ENCODE results near the gene MTHFD1L. TPM values are rescaled to one million over a fixed set of nuclear protein-coding genes. Genes with fewer than 3 reads are reported as not detected.

Gene MTHFD1L
- total and polyA plus RNA-seq, 2 of the 8 experiments (the other 6 are each of a cell fraction or from before 2014, with no cell fraction given), result 29.2 to 105 TPM

DNA sequence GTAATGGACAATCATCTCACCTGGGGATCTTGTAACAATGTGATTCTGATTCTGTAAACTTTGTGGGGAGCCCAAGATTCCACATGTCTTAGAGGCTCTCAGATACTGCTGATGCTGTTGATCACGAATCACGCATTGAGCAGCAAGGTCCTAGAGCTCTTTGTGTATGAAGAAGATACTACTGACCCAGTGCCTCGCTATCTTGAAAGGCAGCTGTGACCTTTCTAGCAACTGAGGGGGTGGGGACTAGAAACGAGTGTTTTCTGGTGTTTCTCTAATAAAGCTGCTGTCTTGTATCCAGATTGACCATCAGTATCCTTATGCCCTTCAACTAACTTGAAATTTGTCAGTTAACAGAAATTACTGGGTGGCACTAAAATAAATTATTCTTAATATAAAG lies 142.9 kb downstream of the MTHFD1L start:
- Histone ChIP-seq H3K4me2 (ENCODE audit: insufficient read depth in 1 of 2, low read depth in 2 of 2, low read length in 2 of 2) (no peak overlapping the region; a peak in 1 of 4 replicates), H3K9me3 (ENCODE audit: insufficient read depth in 2 of 2, low read depth in 1 of 2, low read length in 1 of 2) (no peaks in the 10 kb centered on the region), H3K23ac (ENCODE audit: insufficient read length) (no peak overlapping the region), H3K4me3 (ENCODE audit: extremely low read depth in 1 of 4, insufficient read depth in 2 of 4, low read depth in 3 of 4, low read length in 4 of 4) (no peak overlapping the region), H2BK20ac (ENCODE audit: low read length) (no peak overlapping the region), H2AFZ (ENCODE audit: low read length) (no peak overlapping the region), H4K91ac (replicated peaks; ENCODE audit: insufficient read length, low read length) (no peak overlapping the region), H3K23me2 (ENCODE audit: low read depth, low read length) (0 out of 2 replicates have a peak, but pooled peaks cover 3% of the 10 kb centered on the region), H2BK120ac (replicated peaks; ENCODE audit: low read depth, low read length) (no peak overlapping the region), H3K79me2 (ENCODE audit: control insufficient read depth in 1 of 2, insufficient read depth in 2 of 2, low read length in 2 of 2) (no peaks in the 10 kb centered on the region), H3K36me3 (ENCODE audit: control insufficient read depth in 2 of 4, insufficient read depth in 4 of 4, low read length in 3 of 4) (peaks cover 0 to 8% (median 4%) of the 10 kb centered on the region in 4 experiments; a peak in 3 of 8 replicates), H3K27me3 (replicated peaks in 1 of 4; ENCODE audit: control insufficient read depth in 3 of 4, extremely low read depth in 1 of 4, insufficient read depth in 3 of 4, low read length in 3 of 4) (no peaks in the 10 kb centered on the region), H3K56ac (replicated peaks; ENCODE audit: insufficient read length, low read depth, low read length) (no peak overlapping the region), H3K9ac (replicated peaks in 1 of 4; ENCODE audit: extremely low read depth in 1 of 4, low read depth in 3 of 4, low read length in 3 of 4) (no peak overlapping the region), H2BK15ac (ENCODE audit: low read length) (no peak overlapping the region), H2AK5ac (ENCODE audit: low read depth, low read length) (0 out of 2 replicates have a peak overlapping the region, but pooled peaks have one; percentile 41), H3K4ac (replicated peaks; ENCODE audit: insufficient read length, low read depth, low read length) (no peak overlapping the region), H3K14ac (ENCODE audit: insufficient read length) (no peak overlapping the region), H2BK5ac (ENCODE audit: low read depth, low read length) (peak overlapping the region; percentile 74; the same call in 1 of the 2 replicates), H3K79me1 (ENCODE audit: low read depth, low read length) (no peaks in the 10 kb centered on the region; the same call in 1 of the 2 replicates), H3K27ac (ENCODE audit: low read depth, low read length) (no peak overlapping the region), H4K20me1 (replicated peaks in 1 of 2; ENCODE audit: control insufficient read depth in 1 of 2, insufficient read depth in 2 of 2, low read length in 2 of 2) (no peaks in the 10 kb centered on the region), H4K5ac (ENCODE audit: insufficient read length, low read depth, low read length) (no peak overlapping the region), H3K4me1 (replicated peaks in 1 of 4; ENCODE audit: control insufficient read depth in 3 of 4, insufficient read depth in 4 of 4, low read length in 3 of 4) (peaks cover 0 to 14% (median 8%) of the 10 kb centered on the region in 4 experiments; a peak in 5 of 7 replicates), H4K8ac (ENCODE audit: extremely low read depth, insufficient read depth, low read length) (no peak overlapping the region), H2BK12ac (ENCODE audit: low read depth, low read length) (no peak overlapping the region; the same call in 1 of the 2 replicates), H3K18ac (ENCODE audit: extremely low read depth, low read length) (no peak overlapping the region)
- FAIRE-seq (no peak), DNase-seq (ENCODE audit: low read depth in 1 of 2, low spot score in 2 of 2) (no peak)
- 83% methylated on average over 4 of the region's 4 CpGs; no CpG with 5 or more reads in 1 of the 2 experiments for WGBS, 2 experiments (ENCODE audit: extremely low coverage in 1 of 2, insufficient coverage in 1 of 2, insufficient read length in 1 of 2, insufficient replicate concordance in 2 of 2, low coverage in 1 of 2, low lambda C conversion rate in 2 of 2, missing lambda C conversion rate in 1 of 2)
- CTCF ChIA-PET (ENCODE audit: partially characterized antibody), result interaction anchor here (0.9 to 2.4 kb wide), 7 partner anchors 9 to 325 kb away, joined by 3 to 24 read pairs (median 4); no protein-coding TSS in a partner anchor
- POLR2A ChIA-PET (ENCODE audit: partially characterized antibody), result interaction anchor here (1.0 to 1.2 kb wide), 2 partner anchors 11 to 326 kb away, joined by 3 read pairs; no protein-coding TSS in a partner anchor
- TF ChIP-seq MAFK (IDR thresholded peaks at IDR 0.05; ENCODE audit: low read depth, low read length) (no peak), TEAD4 (IDR thresholded peaks at IDR 0.05; ENCODE audit: low read depth, low read length) (no peak), CBX8 (IDR thresholded peaks at IDR 0.05; ENCODE audit: borderline replicate concordance, low read depth, low read length) (no peak), NRF1 (IDR thresholded peaks at IDR 0.05; ENCODE audit: low read depth, low read length) (no peak), RFX5 (IDR thresholded peaks at IDR 0.05; ENCODE audit: borderline replicate concordance, low read depth, low read length) (no peak), SIRT6 (IDR thresholded peaks at IDR 0.05; ENCODE audit: low read length) (no peak), TBP (IDR thresholded peaks at IDR 0.05; ENCODE audit: low read depth, low read length) (no peak), GABPA (IDR thresholded peaks at IDR 0.05; ENCODE audit: borderline replicate concordance, insufficient read depth, low read length) (no peak), JUND (IDR thresholded peaks at IDR 0.05; ENCODE audit: low read length) (no peak), BCL11A (IDR thresholded peaks at IDR 0.05; ENCODE audit: low read depth in 2 of 2, low read length in 2 of 2) (no peak), SIX5 (IDR thresholded peaks at IDR 0.05; ENCODE audit: low read depth, low read length) (no peak)
- TF ChIP-seq, protein P1, sequence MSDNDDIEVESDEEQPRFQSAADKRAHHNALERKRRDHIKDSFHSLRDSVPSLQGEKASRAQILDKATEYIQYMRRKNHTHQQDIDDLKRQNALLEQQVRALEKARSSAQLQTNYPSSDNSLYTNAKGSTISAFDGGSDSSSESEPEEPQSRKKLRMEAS (IDR thresholded peaks at IDR 0.05), result no peak

All from H1 (cell line).